Parathyroid adenoma (tissue), 2 donors: ENCODE measurements around the gene RIPOR3.

ENCODE experiments used
- H2AFZ ChIP-seq: fragments of 300-600 bp; sonication (generic); one replicate; pipeline ENCODE4 v1.7.0; 2017; ENCODE audit warnings: antibody characterized with exemption, mild to moderate bottlenecking
- H3K27ac ChIP-seq: fragments of 300-600 bp; sonication (generic); one replicate; pipeline ENCODE4 v1.7.0; 2017
- H3K27me3 ChIP-seq: fragments of 300-600 bp; sonication (generic); one replicate; pipeline ENCODE4 v1.7.0; 2017; ENCODE audit warnings: low read length; ENCODE audit not compliant: control insufficient read depth, insufficient read depth
- H3K36me3 ChIP-seq: fragments of 300-600 bp; sonication (generic); one replicate; pipeline ENCODE4 v1.7.0; 2017; ENCODE audit warnings: low read length; ENCODE audit not compliant: control insufficient read depth, insufficient read depth
- H3K4me1 ChIP-seq: fragments of 300-600 bp; sonication (generic); one replicate; pipeline ENCODE4 v1.7.0; 2017; ENCODE audit warnings: control low read depth
- H3K4me2 ChIP-seq: fragments of 300-600 bp; sonication (generic); one replicate; pipeline ENCODE4 v1.7.0; 2017; ENCODE audit warnings: low read length
- H3K4me3 ChIP-seq: fragments of 300-600 bp; sonication (generic); one replicate; pipeline ENCODE4 v1.7.0; 2017; ENCODE audit warnings: low read depth, low read length
- H3K79me2 ChIP-seq: fragments of 300-600 bp; sonication (generic); one replicate; pipeline ENCODE4 v1.7.0; 2017; ENCODE audit warnings: control low read depth
- H3K9ac ChIP-seq: fragments of 300-600 bp; sonication (generic); one replicate; pipeline ENCODE4 v1.7.0; 2017; ENCODE audit warnings: mild to moderate bottlenecking
- H3K9me3 ChIP-seq: fragments of 300-600 bp; sonication (generic); one replicate; pipeline ENCODE4 v1.7.0; 2017; ENCODE audit warnings: low read length; ENCODE audit not compliant: control insufficient read depth
- TF ChIP-seq, protein P1 (sequence below): fragments of 300-600 bp; sonication (generic); IDR thresholded peaks from one replicate; pipeline ENCODE4 v1.7.0; 2017; ENCODE audit warnings: antibody characterized with exemption, mild to moderate bottlenecking
- donor health status: primary hyperparathyroidism.

The RIPOR3 gene

DNA sequence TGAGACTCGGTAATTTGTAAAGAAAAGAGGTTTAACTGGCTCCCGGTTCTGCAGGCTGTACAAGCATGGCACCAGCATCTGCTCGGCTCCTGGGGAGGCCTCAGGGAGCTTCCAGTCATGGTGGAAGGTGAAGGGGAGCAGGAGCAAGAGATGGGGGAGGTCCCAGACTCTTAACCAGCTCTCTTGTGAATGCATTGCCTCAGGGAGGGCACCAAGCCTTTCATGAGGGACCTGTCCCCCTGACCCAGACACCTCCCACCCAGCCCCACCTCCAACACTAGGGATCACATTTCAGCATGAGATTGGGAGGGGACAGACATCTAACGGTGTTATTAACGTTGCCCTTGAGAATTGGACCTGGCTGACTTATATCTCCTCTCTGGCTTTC lies 112.6 kb downstream of the RIPOR3 start:
- no peak overlapping the region for H2AFZ ChIP-seq
- no peak overlapping the region for H3K4me2 ChIP-seq
- H3K79me2 ChIP-seq = peaks cover 9% of the 10 kb centered on the region
- no peak overlapping the region for H3K27ac ChIP-seq
- no peaks in the 10 kb centered on the region for H3K9me3 ChIP-seq
- H3K4me1 ChIP-seq = peaks cover 29% of the 10 kb centered on the region
- no peak overlapping the region for H3K4me3 ChIP-seq
- H3K36me3 ChIP-seq = no peaks in the 10 kb centered on the region
- H3K27me3 ChIP-seq = no peaks in the 10 kb centered on the region
- TF ChIP-seq, protein P1, sequence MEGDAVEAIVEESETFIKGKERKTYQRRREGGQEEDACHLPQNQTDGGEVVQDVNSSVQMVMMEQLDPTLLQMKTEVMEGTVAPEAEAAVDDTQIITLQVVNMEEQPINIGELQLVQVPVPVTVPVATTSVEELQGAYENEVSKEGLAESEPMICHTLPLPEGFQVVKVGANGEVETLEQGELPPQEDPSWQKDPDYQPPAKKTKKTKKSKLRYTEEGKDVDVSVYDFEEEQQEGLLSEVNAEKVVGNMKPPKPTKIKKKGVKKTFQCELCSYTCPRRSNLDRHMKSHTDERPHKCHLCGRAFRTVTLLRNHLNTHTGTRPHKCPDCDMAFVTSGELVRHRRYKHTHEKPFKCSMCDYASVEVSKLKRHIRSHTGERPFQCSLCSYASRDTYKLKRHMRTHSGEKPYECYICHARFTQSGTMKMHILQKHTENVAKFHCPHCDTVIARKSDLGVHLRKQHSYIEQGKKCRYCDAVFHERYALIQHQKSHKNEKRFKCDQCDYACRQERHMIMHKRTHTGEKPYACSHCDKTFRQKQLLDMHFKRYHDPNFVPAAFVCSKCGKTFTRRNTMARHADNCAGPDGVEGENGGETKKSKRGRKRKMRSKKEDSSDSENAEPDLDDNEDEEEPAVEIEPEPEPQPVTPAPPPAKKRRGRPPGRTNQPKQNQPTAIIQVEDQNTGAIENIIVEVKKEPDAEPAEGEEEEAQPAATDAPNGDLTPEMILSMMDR = no peak
- no peak overlapping the region for H3K9ac ChIP-seq

DNA sequence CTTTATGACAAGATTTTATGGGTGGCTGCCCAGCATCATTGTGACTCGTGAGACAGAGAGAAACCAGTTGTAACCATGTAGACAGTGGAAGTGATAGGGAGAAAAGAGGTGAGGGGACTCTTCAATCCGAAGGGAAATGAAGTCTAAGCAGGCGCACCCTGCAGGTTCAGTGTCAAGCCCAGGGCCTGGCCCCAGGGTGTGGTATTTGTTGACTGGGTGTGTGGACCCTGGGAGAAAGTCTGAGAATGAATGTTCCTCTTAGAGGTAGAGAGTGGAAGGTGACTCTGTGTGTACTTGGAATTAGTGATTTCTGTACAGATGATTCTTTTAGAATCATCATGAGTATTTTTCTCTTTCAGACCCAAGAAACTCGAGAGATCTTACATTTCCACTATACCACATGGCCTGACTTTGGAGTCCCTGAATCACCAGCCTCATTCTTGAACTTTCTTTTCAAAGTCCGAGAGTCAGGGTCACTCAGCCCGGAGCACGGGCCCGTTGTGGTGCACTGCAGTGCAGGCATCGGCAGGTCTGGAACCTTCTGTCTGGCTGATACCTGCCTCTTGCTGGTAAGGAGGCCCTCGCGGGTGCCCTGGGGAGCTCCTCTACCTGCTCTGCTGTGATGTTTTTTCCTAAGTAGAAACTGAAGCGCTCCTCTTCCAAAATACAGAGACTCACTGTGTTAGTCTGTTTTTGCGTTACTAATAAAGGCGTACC lies 113.1 kb downstream of the RIPOR3 start:
- TF ChIP-seq, protein P1 = no peak
- no peaks in the 10 kb centered on the region for H3K27me3 ChIP-seq
- no peaks in the 10 kb centered on the region for H3K36me3 ChIP-seq
- no peak overlapping the region for H3K4me2 ChIP-seq
- no peak overlapping the region for H3K9ac ChIP-seq
- H2AFZ ChIP-seq = no peak overlapping the region
- H3K4me1 ChIP-seq = peaks cover 31% of the 10 kb centered on the region
- H3K4me3 ChIP-seq = no peak overlapping the region
- no peaks in the 10 kb centered on the region for H3K9me3 ChIP-seq
- no peak overlapping the region for H3K27ac ChIP-seq
- H3K79me2 ChIP-seq = peaks cover 5% of the 10 kb centered on the region

DNA sequence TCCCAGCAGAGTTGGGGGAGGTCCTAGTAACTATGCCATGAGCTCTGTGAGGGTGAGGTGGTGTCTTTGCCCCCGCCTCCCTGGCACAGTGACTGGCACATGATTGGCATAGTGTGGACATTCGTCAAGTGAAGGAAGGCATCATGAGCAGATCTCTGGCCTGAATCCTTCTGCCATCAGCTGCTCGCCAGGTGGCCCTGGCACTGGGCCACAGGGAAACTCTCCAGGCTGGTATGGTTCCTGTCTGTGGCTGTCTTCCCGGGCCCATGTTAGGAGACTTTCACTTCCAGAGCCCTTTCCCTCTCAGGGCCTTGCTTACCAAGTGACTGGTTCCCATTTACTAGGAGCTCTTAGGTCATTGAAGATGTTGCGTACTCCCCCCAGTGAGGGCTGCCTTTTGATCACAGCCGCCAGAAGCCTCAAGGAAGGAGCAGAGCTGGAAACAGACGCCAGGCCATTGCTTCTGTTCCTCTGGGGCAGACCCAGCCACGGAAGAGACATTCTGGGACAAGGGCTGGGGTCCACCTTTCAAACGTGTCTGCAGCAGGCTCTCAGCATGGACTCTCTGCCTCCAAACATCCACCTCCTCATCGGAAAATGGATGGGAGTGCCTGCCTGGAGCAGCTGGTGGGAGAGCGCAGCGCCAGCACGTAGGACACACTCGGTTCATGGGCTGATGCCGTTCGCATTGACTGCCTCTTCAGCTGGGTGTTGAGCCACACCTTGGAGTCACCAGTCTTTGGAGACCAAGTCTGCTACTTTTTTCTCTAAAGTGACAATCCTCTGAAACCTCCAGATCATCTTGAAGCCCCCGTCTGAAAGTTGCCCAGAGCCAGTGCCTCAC lies 113.9 kb downstream of the RIPOR3 start:
- TF ChIP-seq, protein P1 = no peak
- H3K4me2 ChIP-seq = no peak overlapping the region
- H3K27me3 ChIP-seq = no peaks in the 10 kb centered on the region
- no peak overlapping the region for H3K9ac ChIP-seq
- no peak overlapping the region for H3K4me3 ChIP-seq
- H3K36me3 ChIP-seq = no peaks in the 10 kb centered on the region
- H3K4me1 ChIP-seq = peaks cover 32% of the 10 kb centered on the region
- no peak overlapping the region for H3K27ac ChIP-seq
- H3K79me2 ChIP-seq = peaks cover 5% of the 10 kb centered on the region
- no peaks in the 10 kb centered on the region for H3K9me3 ChIP-seq
- no peak overlapping the region for H2AFZ ChIP-seq

DNA sequence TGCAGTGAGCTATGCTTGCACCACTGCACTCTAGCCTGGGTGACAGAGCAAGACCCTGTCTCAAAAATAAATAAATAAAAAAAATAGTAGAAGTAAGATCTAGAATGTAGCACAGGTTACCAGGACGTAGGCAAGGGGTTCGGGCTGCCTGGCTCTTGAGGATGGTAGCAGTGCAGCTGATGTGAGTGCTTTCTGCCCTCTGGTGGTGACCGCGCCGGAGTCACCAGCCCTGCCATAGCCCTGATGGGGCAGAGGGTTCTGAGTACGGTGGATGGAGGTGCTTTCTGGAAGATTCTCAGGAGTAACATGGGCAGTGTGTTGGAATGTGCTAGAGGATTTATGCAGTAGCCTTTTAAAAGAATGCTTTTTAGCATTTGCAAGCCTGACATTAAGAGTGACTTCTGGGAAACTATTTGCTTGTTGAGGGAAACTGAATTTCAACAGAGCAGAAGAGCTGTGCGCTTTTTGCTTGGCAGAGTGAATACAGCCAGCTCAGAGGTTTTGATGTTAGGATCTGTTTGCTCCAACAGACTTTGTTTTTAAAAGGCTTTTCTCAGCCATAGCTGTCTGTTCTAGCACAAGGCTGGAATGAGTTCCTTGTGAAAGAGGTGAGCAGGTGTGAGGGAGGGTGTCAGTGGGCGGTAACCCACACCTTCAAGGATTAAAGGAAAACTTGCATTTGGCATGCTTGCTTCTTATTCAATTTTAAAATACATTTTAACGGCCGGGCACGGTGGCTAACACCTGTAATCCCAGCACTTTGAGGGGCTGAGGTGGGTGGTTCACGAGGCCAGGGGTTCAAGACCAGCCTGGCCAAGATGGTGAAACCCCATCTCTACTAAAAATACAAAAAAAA lies 115.2 kb downstream of the RIPOR3 start:
- TF ChIP-seq, protein P1 = peak; percentile 86
- Histone ChIP-seq H3K36me3 (no peaks in the 10 kb centered on the region), H3K79me2 (peaks cover 9% of the 10 kb centered on the region), H3K9ac (no peak overlapping the region), H3K4me2 (no peak overlapping the region), H3K27me3 (no peaks in the 10 kb centered on the region), H2AFZ (no peak overlapping the region), H3K9me3 (no peaks in the 10 kb centered on the region), H3K4me1 (peaks cover 29% of the 10 kb centered on the region), H3K4me3 (no peak overlapping the region), H3K27ac (no peak overlapping the region)
